ENCODE results near the gene FAM3C.

- TF ChIP-seq CTCF (IDR thresholded peaks at IDR 0.05; ENCODE audit: low read length) (no peak), EZH2 (IDR thresholded peaks at IDR 0.05; ENCODE audit: borderline replicate concordance, low read length) (no peak)
Measured at GRCh38 chr7:121313220-121313792, 82.8 kb downstream of the FAM3C start.

All from OCI-LY1 (cell line).